SK-N-SH (cell line): Measurements from ENCODE around the gene RAPGEF1. TPM values are rescaled to one million over a fixed set of nuclear protein-coding genes. Genes with fewer than 3 reads are reported as not detected.

Source experiments
- CTCF ChIA-PET: fragments of 300-600, 350-600 bp; formaldehyde crosslinking; extraction: SDS; loops from one replicate; lab custom pipeline; 2021; lab: Yijun Ruan, JAX
- POLR2A ChIA-PET: fragments of 350-600 bp; sonication (Branson Sonifier 250); formaldehyde crosslinking; extraction: SDS; loops from one replicate; lab custom pipeline; 2020; ENCODE audit warnings: antibody characterized with exemption, inconsistent platforms; lab: Yijun Ruan, JAX
- DNase-seq: peaks from one replicate; pipeline ENCODE4 v3.0.0; 2012
- H2AFZ ChIP-seq: fragments of 200-600 bp; sonication (generic); 2 replicates; pipeline ENCODE4 v1.8.1; 2016; ENCODE audit warnings: antibody characterized with exemption, mild to moderate bottlenecking, low read depth
- H3F3A ChIP-seq: fragments of 200-600 bp; sonication (generic); replicated peaks from 2 replicates; pipeline ENCODE3; 2016; ENCODE audit warnings: antibody characterized with exemption, mild to moderate bottlenecking; ENCODE audit not compliant: insufficient read depth
- H3K27ac ChIP-seq, 2 experiments: fragments of 200-500 bp in 1 of 2; fragments of 200-600 bp in 1 of 2; sonication (Bioruptor generic) in 1 of 2; sonication (generic), shearing (Covaris generic) in 1 of 2; 2 replicates each; pipeline versions ENCODE4 v1.5.1 to v1.6.1; 2014 to 2016; ENCODE audit warnings: low read depth in 2 of 2, inconsistent platforms in 1 of 2, low read length in 1 of 2, mild to moderate bottlenecking in 1 of 2, mixed read lengths in 1 of 2
- H3K27me3 ChIP-seq: fragments of 200-600 bp; sonication (generic), shearing (Covaris generic); 2 replicates; pipeline ENCODE4 v1.6.1; 2016; ENCODE audit warnings: mixed run types; ENCODE audit not compliant: insufficient read depth
- H3K36me3 ChIP-seq, 2 experiments: fragments of 200-500 bp in 1 of 2; fragments of 200-600 bp in 1 of 2; sonication (Bioruptor generic) in 1 of 2; sonication (generic) in 1 of 2; replicated peaks in 1 of 2; 2 replicates each; pipeline versions ENCODE3 to v1.5.1; 2014 to 2016; ENCODE audit warnings: low read length in 1 of 2, mild to moderate bottlenecking in 1 of 2; ENCODE audit not compliant: insufficient read depth in 2 of 2, control insufficient read depth in 1 of 2
- H3K4me1 ChIP-seq, 2 experiments: fragments of 200-500 bp in 1 of 2; fragments of 200-600 bp in 1 of 2; sonication (Bioruptor generic) in 1 of 2; sonication (generic), shearing (Covaris generic) in 1 of 2; 2 replicates each; pipeline versions ENCODE4 v1.5.1 to v1.6.1; 2014 to 2016; ENCODE audit warnings: low read depth in 1 of 2, low read length in 1 of 2, mixed run types in 1 of 2; ENCODE audit not compliant: insufficient read depth in 2 of 2, control insufficient read depth in 1 of 2
- H3K4me2 ChIP-seq: fragments of 200-600 bp; sonication (generic), shearing (Covaris generic); 2 replicates; pipeline ENCODE4 v1.6.1; 2017; ENCODE audit warnings: mixed run types
- H3K4me3 ChIP-seq, 2 experiments: fragments of 200-500 bp in 1 of 2; fragments of 200-600 bp in 1 of 2; sonication (Bioruptor generic) in 1 of 2; sonication (generic), shearing (Covaris generic) in 1 of 2; 2 replicates each; pipeline versions ENCODE4 v1.5.1 to v1.8.1; 2014 to 2016; ENCODE audit warnings: low read depth in 2 of 2, inconsistent platforms in 1 of 2, low read length in 1 of 2, mild to moderate bottlenecking in 1 of 2, mixed read lengths in 1 of 2, moderate library complexity in 1 of 2
- H3K79me2 ChIP-seq: fragments of 200-600 bp; sonication (generic); 2 replicates; pipeline ENCODE4 v1.8.1; 2017; ENCODE audit warnings: mild to moderate bottlenecking; ENCODE audit not compliant: insufficient read depth
- H3K9ac ChIP-seq: fragments of 200-600 bp; sonication (generic); 2 replicates; pipeline ENCODE4 v1.6.1; 2017; ENCODE audit warnings: mixed run types
- H3K9me2 ChIP-seq: fragments of 200-600 bp; sonication (generic); 2 replicates; pipeline ENCODE4 v1.6.1; 2017; ENCODE audit warnings: mixed run types
- H3K9me3 ChIP-seq: fragments of 200-600 bp; sonication (generic); 2 replicates; pipeline ENCODE4 v1.6.1; 2017; ENCODE audit warnings: mixed run types, mild to moderate bottlenecking, moderate library complexity
- H4K20me1 ChIP-seq: fragments of 200-600 bp; sonication (generic); 2 replicates; pipeline ENCODE4 v1.6.1; 2017; ENCODE audit warnings: mild to moderate bottlenecking, mixed run types; ENCODE audit not compliant: insufficient read depth
- CHD2 ChIP-seq: fragments of 150-350 bp; IDR thresholded peaks from 2 replicates; pipeline ENCODE4 v1.6.1; 2018; ENCODE audit warnings: low read length; ENCODE audit not compliant: partially characterized antibody
- GABPA ChIP-seq: IDR thresholded peaks from 2 replicates; pipeline ENCODE4 v1.4.0; 2012; ENCODE audit warnings: low read depth, mild to moderate bottlenecking
- JUND ChIP-seq: IDR thresholded peaks from 2 replicates; pipeline ENCODE4 v1.4.0; 2012
- MXI1 ChIP-seq: IDR thresholded peaks from 2 replicates; pipeline ENCODE4 v1.6.1; 2012; ENCODE audit warnings: mild to moderate bottlenecking, low read depth, low read length, improper control_type of control experiment
- RXRA ChIP-seq: IDR thresholded peaks from 2 replicates; pipeline ENCODE4 v1.4.0; 2012; ENCODE audit warnings: low read depth, mild to moderate bottlenecking, borderline replicate concordance
- SIN3A ChIP-seq: IDR thresholded peaks from 2 replicates; pipeline ENCODE4 v1.6.1; 2012; ENCODE audit warnings: low read depth, mild to moderate bottlenecking, low read length, moderate library complexity, borderline replicate concordance
- TCF12 ChIP-seq: IDR thresholded peaks from 2 replicates; pipeline ENCODE4 v1.4.0; 2012
- YY1 ChIP-seq: IDR thresholded peaks from 2 replicates; pipeline ENCODE4 v1.4.0; 2012; ENCODE audit warnings: low read depth, mild to moderate bottlenecking
- WGBS: methylation state at CpG from one replicate; pipeline ENCODE4 v1.1.6; 2017; ENCODE audit warnings: low lambda C conversion rate; 5-methylcytosine and 5-hydroxymethylcytosine counted together
- polyA plus RNA-seq, 3 experiments: library from polyadenylated mRNA; depleted of rRNA; stranded (reverse); fragments of >200 nt; gene quantifications; 2 replicates each; pipeline ENCODE4 v1.2.3, GENCODE V29; 2012
- TF ChIP-seq, protein P1 (sequence below): fragments of 200-600 bp; sonication (generic); IDR thresholded peaks from 2 replicates; pipeline ENCODE4 v1.6.1; 2017; ENCODE audit warnings: antibody characterized with exemption, mild to moderate bottlenecking, moderate library complexity
- TF ChIP-seq, protein P2 (sequence below): IDR thresholded peaks from 2 replicates; pipeline ENCODE4 v1.4.0; 2012; ENCODE audit warnings: low read depth, borderline replicate concordance
- TF ChIP-seq, protein P3 (sequence below): IDR thresholded peaks from 2 replicates; pipeline ENCODE4 v1.4.0; 2012; ENCODE audit warnings: low read depth, borderline replicate concordance

RAPGEF1 gene
- polyA plus RNA-seq, 1 of the 3 experiments (the other 2 are of a cell fraction): 26.2 TPM

DNA sequence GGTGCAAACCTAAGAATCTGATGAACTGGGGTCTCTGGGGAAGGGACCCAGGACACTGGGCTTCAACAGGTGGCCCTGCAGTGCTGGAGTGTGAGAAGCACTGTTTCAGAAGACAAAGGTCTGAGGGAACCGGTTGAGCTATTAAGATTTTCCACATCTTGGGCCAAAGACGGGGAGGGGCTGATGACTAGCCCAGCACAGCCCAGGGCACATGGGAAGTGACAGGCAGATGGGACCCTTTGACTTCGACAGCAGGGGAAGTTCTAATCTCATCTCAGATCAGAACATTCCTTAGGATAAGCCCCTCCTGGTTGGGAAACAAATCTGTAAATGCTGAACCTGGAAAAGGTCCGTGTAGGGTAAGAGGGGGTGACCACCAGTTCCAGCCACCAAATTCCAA, 67.4 kb downstream of the RAPGEF1 start (continued):
- no peak for TF ChIP-seq MXI1
- TF ChIP-seq RXRA: no peak
- TF ChIP-seq, protein P1, sequence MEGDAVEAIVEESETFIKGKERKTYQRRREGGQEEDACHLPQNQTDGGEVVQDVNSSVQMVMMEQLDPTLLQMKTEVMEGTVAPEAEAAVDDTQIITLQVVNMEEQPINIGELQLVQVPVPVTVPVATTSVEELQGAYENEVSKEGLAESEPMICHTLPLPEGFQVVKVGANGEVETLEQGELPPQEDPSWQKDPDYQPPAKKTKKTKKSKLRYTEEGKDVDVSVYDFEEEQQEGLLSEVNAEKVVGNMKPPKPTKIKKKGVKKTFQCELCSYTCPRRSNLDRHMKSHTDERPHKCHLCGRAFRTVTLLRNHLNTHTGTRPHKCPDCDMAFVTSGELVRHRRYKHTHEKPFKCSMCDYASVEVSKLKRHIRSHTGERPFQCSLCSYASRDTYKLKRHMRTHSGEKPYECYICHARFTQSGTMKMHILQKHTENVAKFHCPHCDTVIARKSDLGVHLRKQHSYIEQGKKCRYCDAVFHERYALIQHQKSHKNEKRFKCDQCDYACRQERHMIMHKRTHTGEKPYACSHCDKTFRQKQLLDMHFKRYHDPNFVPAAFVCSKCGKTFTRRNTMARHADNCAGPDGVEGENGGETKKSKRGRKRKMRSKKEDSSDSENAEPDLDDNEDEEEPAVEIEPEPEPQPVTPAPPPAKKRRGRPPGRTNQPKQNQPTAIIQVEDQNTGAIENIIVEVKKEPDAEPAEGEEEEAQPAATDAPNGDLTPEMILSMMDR: no peak
- no peak for TF ChIP-seq GABPA
- TF ChIP-seq, protein P2, sequence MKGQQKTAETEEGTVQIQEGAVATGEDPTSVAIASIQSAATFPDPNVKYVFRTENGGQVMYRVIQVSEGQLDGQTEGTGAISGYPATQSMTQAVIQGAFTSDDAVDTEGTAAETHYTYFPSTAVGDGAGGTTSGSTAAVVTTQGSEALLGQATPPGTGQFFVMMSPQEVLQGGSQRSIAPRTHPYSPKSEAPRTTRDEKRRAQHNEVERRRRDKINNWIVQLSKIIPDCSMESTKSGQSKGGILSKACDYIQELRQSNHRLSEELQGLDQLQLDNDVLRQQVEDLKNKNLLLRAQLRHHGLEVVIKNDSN: no peak

DNA sequence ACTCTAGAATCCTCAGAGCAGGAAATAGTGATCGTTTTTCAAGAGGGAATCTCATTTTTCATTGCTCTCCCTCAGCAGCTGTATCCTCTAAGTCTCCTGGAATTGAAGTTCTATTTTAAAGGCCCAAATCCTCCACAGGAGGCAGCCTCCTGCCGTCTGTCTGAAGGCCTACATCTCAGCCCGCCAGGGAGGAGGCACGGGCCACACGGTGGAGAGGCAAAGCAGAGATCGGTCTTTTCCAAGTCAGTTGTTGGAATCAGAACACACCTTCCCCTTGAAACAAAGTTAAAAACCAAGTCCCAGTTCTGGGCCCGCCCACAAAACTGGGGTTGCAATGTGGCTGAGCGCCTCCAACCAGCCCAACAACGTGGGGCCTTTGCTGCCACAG, 68.7 kb downstream of the RAPGEF1 start:
- Histone ChIP-seq H2AFZ (no peak overlapping the region), H3K79me2 (peaks cover 53% of the 10 kb centered on the region), H3K4me2 (no peak overlapping the region), H4K20me1 (peaks cover 80% of the 10 kb centered on the region), H3K4me1 (peaks cover 26 to 27% of the 10 kb centered on the region in 2 experiments), H3K4me3 (no peak overlapping the region), H3K27ac (no peak overlapping the region), H3K9me2 (no peaks in the 10 kb centered on the region), H3K36me3 (no peaks in the 10 kb centered on the region), H3K27me3 (no peaks in the 10 kb centered on the region), H3F3A (peaks cover 12% of the 10 kb centered on the region), H3K9ac (no peak overlapping the region), H3K9me3 (no peaks in the 10 kb centered on the region)
- POLR2A ChIA-PET: no interaction called here
- TF ChIP-seq TCF12: no peak
- TF ChIP-seq SIN3A: no peak
- TF ChIP-seq JUND: no peak
- no peak for TF ChIP-seq CHD2
- DNase-seq: no peak
- 94% methylated on average over 9 of the region's 9 CpGs for WGBS
- CTCF ChIA-PET: interaction anchor here (1.4 kb wide), 1 partner anchor 13 kb away, joined by 4 read pairs; no protein-coding TSS in a partner anchor

DNA sequence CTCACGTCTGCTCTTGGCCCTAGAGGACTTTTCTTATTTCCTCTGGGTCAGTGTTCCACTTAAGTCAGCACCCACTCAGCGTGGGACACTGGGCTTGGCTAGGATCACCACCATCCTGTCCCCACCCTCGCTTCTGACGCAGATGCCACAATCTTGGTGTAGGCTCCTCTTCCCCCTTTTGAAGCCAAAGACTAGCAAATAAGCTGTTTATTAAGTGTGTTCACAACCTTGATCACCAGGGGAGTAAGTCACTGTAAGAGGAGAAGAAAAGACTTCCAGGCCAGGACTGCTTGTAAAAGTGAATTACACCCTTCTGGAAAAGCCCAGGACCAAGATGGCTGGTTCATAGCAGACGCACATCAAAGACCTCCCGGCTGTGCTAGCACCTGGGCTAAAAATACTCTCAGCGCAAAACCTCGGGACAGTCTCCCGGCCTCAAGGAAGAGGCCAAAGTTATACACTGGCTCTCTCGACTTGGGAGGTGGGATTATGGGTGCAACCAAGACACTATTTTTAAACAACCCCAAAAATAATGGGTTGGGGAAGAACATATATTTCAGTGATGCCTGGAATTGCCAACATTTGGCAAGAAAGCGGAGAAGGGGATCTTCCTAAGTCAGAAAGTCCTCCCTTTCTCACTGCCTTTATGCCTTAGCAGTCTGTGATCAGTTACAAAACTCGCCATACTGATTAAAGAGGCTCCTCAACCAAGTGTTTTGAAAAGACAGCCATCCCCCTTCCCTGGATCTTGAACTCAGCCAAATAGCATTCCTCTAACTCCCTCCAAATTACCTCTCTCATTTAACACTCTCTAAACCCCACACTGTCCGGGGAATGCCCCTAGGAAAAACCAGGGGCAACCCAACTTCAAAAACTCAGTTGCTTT, 69.4 kb downstream of the RAPGEF1 start:
- no peak overlapping the region for H3K9ac ChIP-seq
- no peaks in the 10 kb centered on the region for H3K9me3 ChIP-seq
- H3K27me3 ChIP-seq: no peaks in the 10 kb centered on the region
- H3F3A ChIP-seq: peaks cover 12% of the 10 kb centered on the region
- H3K4me2 ChIP-seq: no peak overlapping the region
- H4K20me1 ChIP-seq: peaks cover 79% of the 10 kb centered on the region
- ChIA-PET CTCF (no interaction called here), POLR2A (no interaction called here)
- H3K9me2 ChIP-seq: no peaks in the 10 kb centered on the region
- no peak for TF ChIP-seq YY1
- TF ChIP-seq, protein P3, sequence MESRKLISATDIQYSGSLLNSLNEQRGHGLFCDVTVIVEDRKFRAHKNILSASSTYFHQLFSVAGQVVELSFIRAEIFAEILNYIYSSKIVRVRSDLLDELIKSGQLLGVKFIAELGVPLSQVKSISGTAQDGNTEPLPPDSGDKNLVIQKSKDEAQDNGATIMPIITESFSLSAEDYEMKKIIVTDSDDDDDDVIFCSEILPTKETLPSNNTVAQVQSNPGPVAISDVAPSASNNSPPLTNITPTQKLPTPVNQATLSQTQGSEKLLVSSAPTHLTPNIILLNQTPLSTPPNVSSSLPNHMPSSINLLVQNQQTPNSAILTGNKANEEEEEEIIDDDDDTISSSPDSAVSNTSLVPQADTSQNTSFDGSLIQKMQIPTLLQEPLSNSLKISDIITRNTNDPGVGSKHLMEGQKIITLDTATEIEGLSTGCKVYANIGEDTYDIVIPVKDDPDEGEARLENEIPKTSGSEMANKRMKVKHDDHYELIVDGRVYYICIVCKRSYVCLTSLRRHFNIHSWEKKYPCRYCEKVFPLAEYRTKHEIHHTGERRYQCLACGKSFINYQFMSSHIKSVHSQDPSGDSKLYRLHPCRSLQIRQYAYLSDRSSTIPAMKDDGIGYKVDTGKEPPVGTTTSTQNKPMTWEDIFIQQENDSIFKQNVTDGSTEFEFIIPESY: no peak
- H3K36me3 ChIP-seq: no peaks in the 10 kb centered on the region
- 96% methylated on average over 13 of the region's 13 CpGs for WGBS
- peaks cover 25% of the 10 kb centered on the region in 2 experiments for H3K4me1 ChIP-seq
- no peak overlapping the region for H3K27ac ChIP-seq
- no peak overlapping the region for H2AFZ ChIP-seq
- peaks cover 53% of the 10 kb centered on the region for H3K79me2 ChIP-seq
- H3K4me3 ChIP-seq: no peak overlapping the region
- no peak for DNase-seq
